ENCODE results near the gene ENTHD1. TPM values are rescaled to one million over a fixed set of nuclear protein-coding genes. Genes with fewer than 3 reads are reported as not detected.

ENTHD1 gene
- total and polyA plus RNA-seq, 9 of the 15 experiments (the other 6 are each of a cell fraction or from before 2014, with no cell fraction given) = 0.13 to 0.98 (median 0.35) TPM

DNA sequence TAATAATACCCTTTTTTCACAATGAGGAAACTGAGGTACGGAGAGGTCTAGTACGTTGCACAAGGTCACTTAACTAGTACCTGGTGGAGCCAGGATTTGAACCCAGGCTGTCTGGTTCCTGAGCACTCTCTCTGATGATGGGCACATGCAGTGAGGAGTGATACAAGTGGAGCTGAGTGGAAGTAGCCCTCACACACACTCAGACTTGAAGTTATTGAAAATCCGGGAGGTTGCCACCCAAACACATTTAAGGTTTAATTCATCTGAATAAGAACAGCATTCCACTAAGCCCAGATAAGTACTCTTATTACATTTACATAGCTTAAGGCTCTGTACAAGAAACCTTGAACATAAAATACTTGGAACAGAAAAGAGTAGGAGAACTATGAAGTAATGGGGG is 12.1 kb upstream of the ENTHD1 start:
- ChIA-PET CTCF (ENCODE audit: low intra/inter-chr PET ratio) (no interaction called here), POLR2A (interaction anchor here (1.1 to 1.6 kb wide), 2 partner anchors 11 to 48 kb away, joined by 3 to 6 read pairs; no protein-coding TSS in a partner anchor)
- Histone ChIP-seq H3K9me1 (ENCODE audit: control insufficient read depth, insufficient read depth, low read length) (no peaks in the 10 kb centered on the region), H3K27ac (ENCODE audit: extremely low read depth, low read depth, low read length) (peak overlapping the region; percentile 73; the same call in 1 of the 3 replicates), H3K36me3 (ENCODE audit: control insufficient read depth, insufficient read depth, low read length) (no peaks in the 10 kb centered on the region), H3K9me3 (replicated peaks; ENCODE audit: control insufficient read depth, insufficient read depth, low read depth, low read length) (no peaks in the 10 kb centered on the region), H3K9ac (ENCODE audit: insufficient read depth in 1 of 2, low read depth in 2 of 2, low read length in 2 of 2) (peak overlapping the region; percentile 38 to 52; a peak in 3 of 4 replicates), H2AFZ (ENCODE audit: low read depth, low read length) (peak overlapping the region; percentile 78), H3K27me3 (ENCODE audit: control insufficient read depth in 2 of 2, insufficient read depth in 2 of 2, low read length in 2 of 2) (no peaks in the 10 kb centered on the region), H4K20me1 (replicated peaks; ENCODE audit: control insufficient read depth, insufficient read depth, low read length) (no peaks in the 10 kb centered on the region), H3K4me1 (replicated peaks in 1 of 2; ENCODE audit: control insufficient read depth in 2 of 2, insufficient read depth in 2 of 2, low read length in 2 of 2) (peaks cover 0 to 12% of the 10 kb centered on the region in 2 experiments; a peak in 4 of 5 replicates), H3K4me3 (no peak overlapping the region), H3K4me2 (ENCODE audit: insufficient read depth, low read length) (peak overlapping the region; percentile 50), H3K79me2 (ENCODE audit: control insufficient read depth, insufficient read depth, low read length) (peaks cover 91% of the 10 kb centered on the region; the same call in 2 of the 3 replicates)
- intact Hi-C loops (cut with micrococcal nuclease) = no loop called here
- in situ Hi-C loops (cut with MboI) = no loop called here
- ATAC-seq (no peak), FAIRE-seq (no peak), DNase-seq (ENCODE audit: extremely low read depth in 1 of 4, low spot score in 3 of 4) (no peak)
- no TSS peak for BruUV-seq (replicated peaks)
- 12% methylated on average over 3 of the region's 3 CpGs for WGBS (ENCODE audit: insufficient coverage, low coverage, missing lambda C conversion rate)
- TF ChIP-seq TCF7 (IDR thresholded peaks at IDR 0.05; ENCODE audit: borderline replicate concordance) = no peak
- no peak for TF ChIP-seq HDGF (IDR thresholded peaks at IDR 0.05)
- peak; percentile 72 for TF ChIP-seq TBP (optimal IDR thresholded peaks at IDR 0.05; ENCODE audit: low read depth, low read length)
- TF ChIP-seq, protein P1, sequence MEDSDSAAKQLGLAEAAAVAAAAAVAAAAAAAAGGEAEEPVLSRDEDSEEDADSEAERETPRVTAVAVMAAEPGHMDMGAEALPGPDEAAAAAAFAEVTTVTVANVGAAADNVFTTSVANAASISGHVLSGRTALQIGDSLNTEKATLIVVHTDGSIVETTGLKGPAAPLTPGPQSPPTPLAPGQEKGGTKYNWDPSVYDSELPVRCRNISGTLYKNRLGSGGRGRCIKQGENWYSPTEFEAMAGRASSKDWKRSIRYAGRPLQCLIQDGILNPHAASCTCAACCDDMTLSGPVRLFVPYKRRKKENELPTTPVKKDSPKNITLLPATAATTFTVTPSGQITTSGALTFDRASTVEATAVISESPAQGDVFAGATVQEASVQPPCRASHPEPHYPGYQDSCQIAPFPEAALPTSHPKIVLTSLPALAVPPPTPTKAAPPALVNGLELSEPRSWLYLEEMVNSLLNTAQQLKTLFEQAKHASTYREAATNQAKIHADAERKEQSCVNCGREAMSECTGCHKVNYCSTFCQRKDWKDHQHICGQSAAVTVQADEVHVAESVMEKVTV (CRISPR knock-in tag; IDR thresholded peaks at IDR 0.05) = no peak
- TF ChIP-seq ATF2 (CRISPR knock-in tag; IDR thresholded peaks at IDR 0.05) = no peak
- TF ChIP-seq NFXL1 (CRISPR knock-in tag; IDR thresholded peaks at IDR 0.05) = no peak
- no peak for TF ChIP-seq PYGO2 (tag; IDR thresholded peaks at IDR 0.05)
- no peak for TF ChIP-seq HSF4 (CRISPR knock-in tag; IDR thresholded peaks at IDR 0.05; ENCODE audit: borderline replicate concordance)
- TF ChIP-seq GATA2 (CRISPR knock-in tag; IDR thresholded peaks at IDR 0.05) = no peak
- TF ChIP-seq U2AF1 (optimal IDR thresholded peaks at IDR 0.05; ENCODE audit: low read depth, low read length) = no peak
- TF ChIP-seq ZNF354B (CRISPR knock-in tag; IDR thresholded peaks at IDR 0.05) = no peak
- TF ChIP-seq NR2C1 (IDR thresholded peaks at IDR 0.05) = no peak
- no peak for TF ChIP-seq NR2C1 (tag; IDR thresholded peaks at IDR 0.05)
- TF ChIP-seq ZSCAN32 (CRISPR knock-in tag; IDR thresholded peaks at IDR 0.05) = no peak

All from K562 (cell line).